NCI-H1436 (cell line): ENCODE results near the gene CRB1.
"Not testable (repeated sequence)": the region's sequence is repeated elsewhere in the genome, so short reads cannot be mapped to it uniquely, and the experiment has no call there.

Source experiments
- DNase-seq: peaks from one replicate; lab custom pipeline; 2025; lab: John Stamatoyannopoulos, UW

The CRB1 gene

GRCh38 chr1:197400522-197400902, 132.5 kb downstream of the CRB1 start:
- DNase-seq = no peak

DNA sequence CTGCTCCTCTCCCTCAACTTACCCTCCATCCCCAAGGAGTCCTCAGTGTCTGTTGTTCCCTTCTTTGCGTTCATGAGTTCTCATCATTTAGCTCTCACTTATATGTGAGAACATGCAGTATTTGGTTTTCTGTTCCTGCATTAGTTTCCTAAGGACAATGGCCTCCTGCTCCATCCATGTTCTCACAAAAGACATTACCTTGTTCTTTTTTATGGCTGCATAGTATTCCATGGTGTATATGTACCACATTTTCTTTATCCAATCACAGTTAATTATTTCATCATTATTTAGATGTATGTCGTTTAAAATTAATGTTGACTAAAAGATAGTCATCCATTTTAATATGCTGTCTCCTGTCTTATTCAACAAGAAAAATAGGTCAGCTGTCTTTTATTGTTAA, 134.1 kb downstream of the CRB1 start:
- DNase-seq = no peak

GRCh38 chr1:197404774-197405173, 136.7 kb downstream of the CRB1 start:
- DNase-seq = not testable (repeated sequence)

- DNase-seq = not testable (repeated sequence)
Observed at GRCh38 chr1:197405614-197406013, 137.6 kb downstream of the CRB1 start.

DNA sequence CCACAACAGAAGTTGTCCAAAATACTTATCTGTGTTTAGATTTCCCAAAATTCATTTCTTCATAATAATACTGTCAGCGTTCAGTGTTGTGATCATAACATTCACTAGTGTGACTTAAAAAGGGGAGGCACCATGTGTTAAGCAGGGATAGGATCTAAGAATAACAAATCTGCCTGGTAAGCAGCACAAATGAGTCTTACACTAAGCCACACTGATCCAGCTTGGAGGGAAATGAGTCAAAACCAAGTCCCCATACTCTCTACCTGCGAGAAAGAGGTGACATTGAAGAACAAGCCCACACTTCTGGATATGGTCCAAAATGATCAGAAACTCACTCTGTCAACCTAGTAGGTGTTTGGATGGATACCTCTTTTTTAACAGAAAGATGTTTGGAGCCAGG, 145.5 kb downstream of the CRB1 start:
- no peak for DNase-seq

DNA sequence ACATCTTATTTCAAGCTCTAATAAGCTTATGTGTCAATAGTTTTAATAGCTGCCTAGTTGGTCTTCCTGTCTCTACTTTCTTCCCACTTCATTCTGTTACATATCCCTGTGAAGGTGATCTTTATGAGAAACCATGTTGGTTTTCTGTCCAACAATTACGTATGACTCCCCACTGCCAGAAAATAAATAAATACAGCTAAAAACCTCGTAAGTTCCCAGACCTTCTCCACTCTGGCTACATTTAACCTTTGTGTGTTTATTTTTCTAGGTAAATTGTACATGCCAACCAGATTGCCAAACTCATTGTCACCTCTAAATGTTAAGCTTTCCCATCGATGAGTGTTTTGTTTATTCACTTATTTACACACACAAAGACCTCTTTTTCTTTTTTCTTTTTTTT, 147.2 kb downstream of the CRB1 start:
- no peak for DNase-seq

DNA sequence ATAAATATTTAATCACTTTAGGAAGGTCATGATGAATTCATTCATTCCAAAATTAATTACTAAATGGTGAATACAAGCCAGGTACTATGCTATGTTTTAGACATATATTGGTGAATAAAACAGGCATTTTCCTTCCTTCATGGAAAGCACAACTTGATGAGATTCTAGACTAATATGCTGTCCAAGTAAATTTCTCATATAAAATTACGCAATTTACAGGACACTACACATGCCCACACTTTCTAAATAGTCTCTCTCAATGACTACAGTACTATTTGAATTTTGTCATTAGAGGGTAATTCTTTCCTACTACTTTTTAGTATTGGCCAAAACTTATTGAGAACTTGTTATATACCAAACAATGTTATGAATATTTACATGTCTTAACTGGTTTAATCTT, 150.6 kb downstream of the CRB1 start:
- DNase-seq = no peak

- DNase-seq = no peak
Observed at GRCh38 chr1:197422993-197423392, 154.9 kb downstream of the CRB1 start.

DNA sequence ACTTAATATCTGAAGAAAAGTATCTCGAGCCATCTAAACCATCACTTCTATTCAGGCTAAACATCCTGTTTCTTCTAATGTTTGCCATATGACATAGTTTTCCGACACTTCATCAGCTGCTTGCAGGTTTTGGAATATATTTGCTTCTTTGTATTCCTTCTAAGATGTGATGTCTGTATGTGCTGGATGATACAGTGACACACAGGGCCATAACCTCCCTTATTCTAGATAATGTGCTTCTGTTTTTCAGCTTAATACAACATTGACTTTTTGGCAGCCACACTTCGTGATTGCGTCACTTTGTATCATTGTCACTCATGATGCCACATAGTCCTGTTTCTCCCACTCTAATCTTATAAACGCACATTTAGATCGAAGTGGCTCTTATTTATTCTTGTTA, 156.3 kb downstream of the CRB1 start:
- no peak for DNase-seq

DNA sequence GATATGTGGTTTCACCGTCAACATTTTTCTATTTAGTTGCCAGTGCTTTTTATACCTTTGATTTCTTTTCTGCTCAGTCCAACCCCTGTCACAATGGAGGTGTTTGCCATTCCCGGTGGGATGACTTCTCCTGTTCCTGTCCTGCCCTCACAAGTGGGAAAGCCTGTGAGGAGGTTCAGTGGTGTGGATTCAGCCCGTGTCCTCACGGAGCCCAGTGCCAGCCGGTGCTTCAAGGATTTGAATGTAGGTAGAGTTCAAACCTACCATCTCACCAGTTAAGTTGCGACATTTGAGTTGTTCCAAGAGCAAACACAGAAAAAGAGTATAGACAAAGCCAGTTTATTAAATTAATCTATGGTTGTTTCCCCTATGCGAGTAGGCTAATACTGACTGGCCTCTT, 161.3 kb downstream of the CRB1 start:
- DNase-seq = no peak

DNA sequence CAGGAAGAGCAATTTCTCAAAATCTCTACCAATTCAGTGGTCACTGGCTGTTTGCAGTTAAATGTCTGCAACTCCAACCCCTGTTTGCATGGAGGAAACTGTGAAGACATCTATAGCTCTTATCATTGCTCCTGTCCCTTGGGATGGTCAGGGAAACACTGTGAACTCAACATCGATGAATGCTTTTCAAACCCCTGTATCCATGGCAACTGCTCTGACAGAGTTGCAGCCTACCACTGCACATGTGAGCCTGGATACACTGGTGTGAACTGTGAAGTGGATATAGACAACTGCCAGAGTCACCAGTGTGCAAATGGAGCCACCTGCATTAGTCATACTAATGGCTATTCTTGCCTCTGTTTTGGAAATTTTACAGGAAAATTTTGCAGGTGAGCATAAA, 167.2 kb downstream of the CRB1 start:
- no peak for DNase-seq

DNA sequence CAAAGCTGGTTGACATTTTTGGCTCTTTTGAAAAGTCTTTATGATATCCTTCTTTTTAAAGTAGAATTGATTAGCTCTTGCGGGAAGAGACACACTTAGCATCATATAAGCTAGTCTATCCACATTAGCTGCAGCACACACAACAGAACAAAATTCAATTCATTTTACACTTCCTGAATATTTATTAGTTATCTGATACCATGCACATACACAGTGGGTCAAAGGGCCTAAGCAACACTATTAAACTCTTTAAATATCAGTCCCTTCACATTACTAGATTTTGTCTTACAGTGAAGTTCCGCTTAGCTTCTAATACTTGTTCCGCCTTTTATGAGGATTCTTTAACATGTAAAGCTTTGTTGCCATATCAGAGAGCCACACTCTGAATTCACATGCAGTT, 169.5 kb downstream of the CRB1 start:
- DNase-seq = no peak

DNA sequence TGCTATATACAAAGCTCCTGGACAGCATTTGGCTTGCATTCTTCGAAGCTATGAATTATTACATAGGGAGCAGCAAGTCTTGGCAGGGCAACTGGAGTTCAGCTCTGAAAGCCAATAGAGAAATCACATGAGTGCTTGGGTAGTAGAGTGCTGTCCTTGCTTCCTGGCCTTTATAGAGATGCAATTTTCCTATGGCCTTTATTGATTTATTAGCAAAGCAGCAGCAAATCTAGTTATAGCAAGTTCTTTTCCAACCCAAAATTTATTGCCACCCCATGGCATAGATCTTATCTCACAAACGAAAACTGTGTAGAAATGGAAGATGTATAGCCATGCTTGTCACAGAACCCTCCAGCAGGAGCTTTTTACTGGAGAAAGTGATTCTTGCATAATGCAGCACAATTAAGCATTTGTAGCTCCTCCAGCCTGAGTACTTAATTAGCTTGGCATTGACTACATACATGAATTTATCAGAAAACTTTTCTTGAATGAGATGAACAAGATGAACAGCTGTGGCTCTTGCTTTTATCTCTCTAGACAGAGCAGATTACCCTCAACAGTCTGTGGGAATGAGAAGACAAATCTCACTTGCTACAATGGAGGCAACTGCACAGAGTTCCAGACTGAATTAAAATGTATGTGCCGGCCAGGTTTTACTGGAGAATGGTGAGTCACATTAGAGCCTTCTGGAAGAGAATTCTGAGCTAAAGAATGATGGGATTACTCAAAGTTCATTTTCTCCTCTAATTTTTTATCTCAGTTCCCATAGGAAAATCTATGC, 170.1 kb downstream of the CRB1 start:
- DNase-seq = no peak

GRCh38 chr1:197439708-197440280, 171.7 kb downstream of the CRB1 start:
- DNase-seq = no peak

- DNase-seq = no peak
Observed at GRCh38 chr1:197440715-197441114, 172.7 kb downstream of the CRB1 start.

DNA sequence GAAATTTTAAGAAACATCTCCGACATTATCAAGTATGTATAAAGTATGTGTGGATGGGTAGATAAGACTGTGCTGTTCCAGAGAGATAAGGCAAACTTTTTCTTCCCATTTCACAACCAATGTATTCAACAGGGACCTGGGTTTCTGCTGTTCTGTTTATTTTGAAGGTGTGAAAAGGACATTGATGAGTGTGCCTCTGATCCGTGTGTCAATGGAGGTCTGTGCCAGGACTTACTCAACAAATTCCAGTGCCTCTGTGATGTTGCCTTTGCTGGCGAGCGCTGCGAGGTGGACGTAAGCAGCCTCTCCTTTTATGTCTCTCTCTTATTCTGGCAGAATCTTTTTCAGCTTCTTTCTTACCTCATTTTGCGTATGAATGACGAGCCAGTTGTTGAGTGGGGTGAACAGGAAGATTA, 174.0 kb downstream of the CRB1 start:
- DNase-seq = no peak

DNA sequence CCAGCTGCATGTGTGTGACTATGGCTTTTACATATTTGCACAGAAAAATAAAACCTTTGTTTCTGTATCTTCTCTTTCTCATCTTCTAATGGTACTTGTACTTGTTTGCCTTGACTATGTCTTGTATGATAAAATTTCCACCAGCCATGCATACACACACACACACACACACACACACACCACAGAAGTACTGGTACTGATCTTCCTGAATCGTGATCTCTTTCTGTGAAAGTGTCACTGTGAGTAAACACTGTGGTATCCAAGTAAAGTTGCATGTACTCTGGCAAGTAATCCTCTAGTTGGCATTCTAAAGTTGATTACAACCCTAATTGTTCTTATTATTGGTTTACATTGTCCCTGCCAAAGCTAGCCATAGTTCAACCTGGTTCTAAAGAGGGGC, 176.7 kb downstream of the CRB1 start:
- no peak for DNase-seq

DNA sequence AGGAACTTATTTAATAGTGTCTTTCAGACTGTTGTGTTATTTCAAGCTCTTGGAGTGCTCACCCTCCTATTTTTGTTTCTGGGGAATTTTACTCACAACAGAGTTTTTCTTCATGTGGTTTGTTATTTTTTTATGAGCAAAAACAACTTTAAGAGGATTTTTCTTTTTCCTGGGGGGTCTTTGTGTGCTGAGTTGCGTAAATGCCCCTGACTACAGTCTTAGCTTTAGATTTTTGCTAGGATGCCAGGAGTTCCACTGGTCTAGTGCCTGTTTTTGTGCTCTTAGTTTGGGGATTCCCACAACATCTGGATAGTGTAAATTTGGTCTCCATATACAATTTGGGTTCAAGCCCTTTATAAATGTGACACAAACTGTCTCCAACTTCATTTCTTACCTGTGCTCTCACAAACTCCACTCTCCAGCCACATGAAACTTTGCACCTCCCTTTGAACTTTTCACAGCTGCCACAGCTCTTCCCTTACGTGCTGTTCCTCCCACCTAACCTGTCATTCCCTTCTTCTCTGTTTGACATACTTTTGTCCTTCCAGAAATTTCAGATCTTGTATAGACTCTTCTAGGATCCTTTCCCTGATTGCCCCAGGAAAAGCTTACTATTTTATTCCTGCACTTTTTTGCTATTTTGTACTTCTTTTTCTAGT, 180.2 kb downstream of the CRB1 start:
- DNase-seq = no peak

GRCh38 chr1:197451381-197451780, 183.3 kb downstream of the CRB1 start:
- no peak for DNase-seq

DNA sequence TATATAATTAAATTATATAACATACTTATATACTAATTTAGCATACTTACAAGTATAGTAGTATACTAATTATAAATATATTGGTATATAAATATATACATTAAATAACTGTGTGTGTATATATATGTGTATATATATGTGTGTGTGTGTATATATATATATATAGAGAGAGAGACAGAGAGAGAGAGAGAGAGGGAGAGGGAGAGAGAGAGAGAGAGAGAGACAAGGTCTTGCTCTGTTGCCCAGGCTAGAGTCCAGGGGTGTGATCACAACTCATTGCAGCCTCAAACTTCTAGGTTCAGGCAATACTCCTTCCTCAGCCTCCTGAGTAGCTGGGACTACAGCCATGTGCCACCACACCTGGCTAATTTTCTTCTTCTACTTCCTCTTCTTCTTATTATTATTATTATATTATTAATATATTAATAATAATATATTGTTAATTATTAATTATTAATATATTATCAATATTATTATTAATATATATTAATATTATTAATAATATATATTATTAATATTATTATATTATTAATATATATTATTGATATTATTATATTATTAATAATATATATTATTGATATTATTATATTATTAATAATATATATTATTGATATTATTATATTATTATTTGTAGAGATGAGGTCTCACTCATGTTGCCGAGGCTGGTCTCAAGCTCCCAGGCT, 185.5 kb downstream of the CRB1 start:
- DNase-seq = no peak

DNA sequence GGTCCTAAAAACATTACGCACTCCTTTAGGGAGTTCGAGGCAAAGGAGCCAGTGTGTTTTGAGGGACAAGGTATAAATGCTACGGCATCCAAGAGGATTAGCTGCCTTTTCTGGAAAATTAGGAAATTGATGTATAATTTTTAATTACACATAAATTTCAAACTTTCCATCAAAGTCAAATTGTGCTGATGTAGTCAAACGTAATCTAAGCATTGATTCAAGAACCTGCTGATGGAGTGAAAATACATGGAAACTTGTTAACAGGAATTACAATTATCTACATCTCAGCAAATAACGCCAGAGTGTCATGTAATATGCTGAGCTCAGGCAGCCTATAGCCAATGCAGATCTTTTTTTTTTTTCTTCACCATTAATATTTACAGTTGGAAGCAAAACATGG, 194.5 kb downstream of the CRB1 start:
- DNase-seq = no peak

DNA sequence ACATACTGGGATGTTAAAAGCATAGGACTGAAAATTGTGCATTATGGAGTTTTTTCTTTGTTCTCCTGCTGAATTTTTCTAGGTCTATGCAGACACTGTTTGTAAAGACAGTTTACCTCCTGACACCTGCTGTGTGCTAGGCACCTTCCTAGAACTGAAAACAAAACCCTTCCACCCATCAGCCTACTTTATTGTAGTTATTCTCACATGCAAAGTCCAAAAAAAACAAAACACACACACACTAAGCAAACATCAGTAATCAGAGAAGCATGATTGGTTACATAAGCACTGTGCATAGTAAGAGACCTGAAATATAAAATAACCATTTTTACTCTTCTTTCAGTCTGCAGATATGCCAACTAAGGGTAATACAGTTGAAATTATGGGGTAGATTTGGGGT, 195.1 kb downstream of the CRB1 start:
- DNase-seq = no peak

- DNase-seq = no peak
Observed at GRCh38 chr1:197464044-197464443, 196.0 kb downstream of the CRB1 start.
